Pancreas (tissue), 10 donors: ENCODE data around the gene REG1B. TPM values are rescaled to one million over a fixed set of nuclear protein-coding genes. Genes with fewer than 3 reads are reported as not detected.

ENCODE experiments used
- ATAC-seq, 4 donors: fragments of 200-7000 bp; cut with Tn5 transposase; one replicate each; pipeline versions ENCODE4 v1.8.0 to v1.9.1; 2020; ENCODE audit warnings: mild to moderate bottlenecking in 4 of 4, moderate library complexity in 4 of 4
- DNase-seq, 6 donors: peaks; one replicate each; pipeline ENCODE4 v3.0.0-alpha.2; 2020
- FAIRE-seq: peaks from 2 replicates; lab custom pipeline; 2012; peaks lifted over from hg19 to GRCh38; lab: Jason Lieb, UNC
- H3K27ac ChIP-seq, 4 donors: fragments of 200-600 bp; sonication (generic); 1 replicate in 3 of 4; 2 replicates in 1 of 4; pipeline versions ENCODE4 v1.5.0 to v1.8.0; 2020
- H3K27me3 ChIP-seq, 4 donors: fragments of 200-600 bp; one replicate each; pipeline ENCODE4 v1.8.0; 2021
- H3K36me3 ChIP-seq, 3 donors: fragments of 200-600 bp; sonication (generic) in 1 of 3; one replicate each; pipeline versions ENCODE4 v1.5.0 to v1.8.0; 2020 to 2021
- H3K4me1 ChIP-seq, 3 donors: fragments of 200-600 bp; one replicate each; pipeline ENCODE4 v1.8.0; 2021
- H3K4me3 ChIP-seq, 4 donors: fragments of 200-600 bp; sonication (generic) in 2 of 4; one replicate each; pipeline versions ENCODE4 v1.5.0 to v1.8.0; 2020 to 2021
- H3K9me3 ChIP-seq, 4 donors: fragments of 200-600 bp; one replicate each; pipeline ENCODE4 v1.8.0; 2021
- WGBS, 2 donors: extraction: QIAGEN DNeasy Blood & Tissue Kit; methylation state at CpG; one replicate each; pipeline ENCODE4 v1.1.7; 2013; 5-methylcytosine and 5-hydroxymethylcytosine counted together
- intact Hi-C, 3 donors: fragments of 100-400 bp; cut with DNase I; formaldehyde crosslinking; loops; one replicate each; pipeline versions ENCODE4 v1.11.1 to v1.14.2; 2022
- polyA plus RNA-seq, 2 donors: library from polyadenylated mRNA; stranded (reverse); fragments of 200-250 nt; gene quantifications; one replicate each; pipeline ENCODE4 v1.2.3, GENCODE V29; 2013
- total RNA-seq, 6 donors: library from RNA; stranded (reverse); fragmentation: NEBNext Ultra II Directional in 4 of 6; extraction: Animal tissue kit (Norgen Biotek cat#: 25700) in 4 of 6; gene quantifications; one replicate each; pipeline versions ENCODE4 v1.2.1 to v1.2.4, GENCODE V29; 2021 to 2023
- TF ChIP-seq, protein P1 (sequence below), 4 donors: fragments of 200-600 bp; sonication (generic) in 3 of 4; IDR thresholded peaks; one replicate each; pipeline versions ENCODE4 v1.5.0 to v1.8.0; 2021; ENCODE audit warnings: antibody characterized with exemption in 4 of 4
- donor health status: healthy with polysubstance abuse.
- donor health status: DM: no; HTN: no; CAD: no; lungs with moderate emphysema.
- donor health status: DM: no; HTN: no; CAD: no.
- donor health status: control.
- donor health status: control.
- donor health status: Bipolar disorder and iron deficiency.
- donor health status: DM: yes; HTN: yes; CAD: no.
- donor health status: DM: no; HTN: no; CAD: no.
- donor health status: DM: no; HTN: no; CAD: no.
- donor health status: DM: yes; HTN: yes; CAD: no.

Gene REG1B
- total and polyA plus RNA-seq, 8 donors = 3,724 to 34,839 (median 13,358) TPM

DNA sequence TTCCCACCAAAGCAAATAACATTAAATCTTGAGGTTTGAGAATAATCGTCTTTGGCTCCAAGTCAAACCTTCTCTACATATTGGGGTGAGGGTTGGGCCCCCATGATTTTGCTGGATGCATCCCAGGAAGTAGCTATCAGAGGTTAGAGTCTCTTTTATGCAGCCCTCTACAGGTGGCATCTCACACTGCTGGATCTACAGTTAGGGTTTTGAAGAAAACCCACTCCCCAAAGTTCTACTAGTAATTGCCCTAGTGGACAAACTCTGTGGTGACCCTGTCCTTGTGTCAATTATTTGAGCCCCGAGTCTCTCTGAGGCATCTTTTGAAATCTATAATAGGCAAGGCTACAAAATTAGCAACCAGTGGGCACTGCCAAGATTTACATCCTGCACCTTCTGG lies 17.5 kb upstream of the REG1B start:
- H3K9me3 ChIP-seq = no peaks in the 10 kb centered on the region
- intact Hi-C loops = no loop called here
- TF ChIP-seq, protein P1, sequence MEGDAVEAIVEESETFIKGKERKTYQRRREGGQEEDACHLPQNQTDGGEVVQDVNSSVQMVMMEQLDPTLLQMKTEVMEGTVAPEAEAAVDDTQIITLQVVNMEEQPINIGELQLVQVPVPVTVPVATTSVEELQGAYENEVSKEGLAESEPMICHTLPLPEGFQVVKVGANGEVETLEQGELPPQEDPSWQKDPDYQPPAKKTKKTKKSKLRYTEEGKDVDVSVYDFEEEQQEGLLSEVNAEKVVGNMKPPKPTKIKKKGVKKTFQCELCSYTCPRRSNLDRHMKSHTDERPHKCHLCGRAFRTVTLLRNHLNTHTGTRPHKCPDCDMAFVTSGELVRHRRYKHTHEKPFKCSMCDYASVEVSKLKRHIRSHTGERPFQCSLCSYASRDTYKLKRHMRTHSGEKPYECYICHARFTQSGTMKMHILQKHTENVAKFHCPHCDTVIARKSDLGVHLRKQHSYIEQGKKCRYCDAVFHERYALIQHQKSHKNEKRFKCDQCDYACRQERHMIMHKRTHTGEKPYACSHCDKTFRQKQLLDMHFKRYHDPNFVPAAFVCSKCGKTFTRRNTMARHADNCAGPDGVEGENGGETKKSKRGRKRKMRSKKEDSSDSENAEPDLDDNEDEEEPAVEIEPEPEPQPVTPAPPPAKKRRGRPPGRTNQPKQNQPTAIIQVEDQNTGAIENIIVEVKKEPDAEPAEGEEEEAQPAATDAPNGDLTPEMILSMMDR (IDR thresholded peaks at IDR 0.05) = no peak
- FAIRE-seq = no peak
- no peaks in the 10 kb centered on the region for H3K36me3 ChIP-seq
- peaks cover 4 to 14% (median 5%) of the 10 kb centered on the region in 3 donors for H3K4me1 ChIP-seq
- no peak for DNase-seq
- no peaks in the 10 kb centered on the region for H3K27me3 ChIP-seq
- no peak overlapping the region for H3K27ac ChIP-seq
- WGBS, 2 donors = 92 to 94% methylated on average over 2 of the region's 2 CpGs
- no peak overlapping the region for H3K4me3 ChIP-seq
- ATAC-seq = no peak

DNA sequence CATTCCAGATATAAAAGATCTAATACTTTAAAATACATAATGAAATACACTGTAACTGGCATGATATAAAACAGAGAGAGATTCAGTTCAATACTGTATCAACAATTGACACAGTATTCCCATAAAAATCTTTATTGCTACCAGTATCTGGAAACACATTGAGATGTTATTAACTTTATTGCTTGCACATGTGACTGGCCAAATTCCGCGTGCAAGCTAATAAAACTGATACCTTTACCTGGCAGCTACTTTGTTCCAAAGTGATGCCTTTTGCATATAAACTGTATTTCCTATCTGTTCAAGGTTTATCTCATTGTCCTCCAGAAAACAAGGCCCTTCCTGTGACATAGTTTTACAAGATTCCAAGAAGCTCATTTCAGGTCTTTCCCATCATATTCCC lies 15.4 kb upstream of the REG1B start:
- Histone ChIP-seq H3K4me3 (no peak overlapping the region), H3K36me3 (no peaks in the 10 kb centered on the region), H3K9me3 (no peaks in the 10 kb centered on the region), H3K27me3 (no peaks in the 10 kb centered on the region), H3K4me1 (peaks cover 6 to 14% (median 14%) of the 10 kb centered on the region in 3 donors), H3K27ac (no peak overlapping the region)
- ATAC-seq (no peak), DNase-seq (no peak), FAIRE-seq (no peak)
- 46 to 53% methylated on average over 2 of the region's 2 CpGs for WGBS, 2 donors
- intact Hi-C loops = no loop called here
- TF ChIP-seq, protein P1 (IDR thresholded peaks at IDR 0.05) = no peak

DNA sequence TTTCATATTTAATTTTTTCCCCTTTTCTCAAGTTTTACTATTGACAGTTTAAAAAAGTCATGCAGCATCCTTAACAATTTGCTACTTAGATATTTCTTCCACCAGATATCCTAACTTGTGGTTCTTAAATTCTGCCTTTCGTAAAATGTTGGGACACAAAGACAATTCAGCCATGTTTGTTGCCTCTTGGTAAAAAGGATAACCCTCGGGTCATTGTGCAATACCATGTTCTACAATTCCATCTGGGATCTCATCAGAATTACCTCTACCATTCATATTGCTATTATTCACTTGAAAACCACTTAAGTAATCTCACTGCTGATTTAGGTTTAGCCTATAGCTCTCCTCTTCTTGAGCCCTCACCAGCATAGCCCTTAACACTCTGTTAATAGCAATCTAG lies 13.2 kb upstream of the REG1B start:
- 85 to 95% methylated on average over 2 of the region's 2 CpGs for WGBS, 2 donors
- Histone ChIP-seq H3K4me3 (no peak overlapping the region), H3K27ac (no peak overlapping the region), H3K4me1 (peaks cover 6 to 14% (median 14%) of the 10 kb centered on the region in 3 donors), H3K27me3 (no peaks in the 10 kb centered on the region), H3K9me3 (no peaks in the 10 kb centered on the region), H3K36me3 (no peaks in the 10 kb centered on the region)
- ATAC-seq (no peak), FAIRE-seq (no peak), DNase-seq (no peak)
- intact Hi-C loops = no loop called here
- TF ChIP-seq, protein P1 (IDR thresholded peaks at IDR 0.05) = no peak

DNA sequence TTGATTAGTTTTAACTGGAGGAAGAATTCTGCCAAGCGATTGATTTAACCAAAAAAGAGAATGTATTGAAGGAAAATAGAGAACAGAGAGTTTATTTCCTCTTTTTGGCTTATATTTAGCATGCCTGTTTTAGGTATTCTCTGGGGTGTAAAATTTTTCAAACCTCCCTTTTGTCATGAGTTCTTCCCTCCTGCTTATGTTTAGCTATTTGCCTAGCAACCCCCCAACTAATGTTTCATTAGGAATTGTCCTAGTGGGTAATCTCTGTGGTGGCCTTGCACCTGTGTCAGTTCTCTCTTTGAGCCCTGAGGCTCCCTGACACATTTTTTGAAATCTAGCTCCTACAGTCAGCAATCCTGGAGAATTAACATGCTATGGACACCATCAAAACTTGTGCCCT lies 12.5 kb upstream of the REG1B start:
- no peak for DNase-seq
- TF ChIP-seq, protein P1 (IDR thresholded peaks at IDR 0.05) = no peak
- Histone ChIP-seq H3K27ac (peak overlapping the region in 1 of 4 donors; percentile 3), H3K27me3 (no peaks in the 10 kb centered on the region), H3K4me3 (no peak overlapping the region), H3K9me3 (no peaks in the 10 kb centered on the region), H3K36me3 (no peaks in the 10 kb centered on the region), H3K4me1 (peaks cover 6 to 14% (median 14%) of the 10 kb centered on the region in 3 donors)
- peak in 2 of 4 donors; percentile 35 to 49 for ATAC-seq
- FAIRE-seq = no peak
- intact Hi-C loops = no loop called here
- WGBS, 2 donors = 89 to 92% methylated on average over 1 of the region's 1 CpG

DNA sequence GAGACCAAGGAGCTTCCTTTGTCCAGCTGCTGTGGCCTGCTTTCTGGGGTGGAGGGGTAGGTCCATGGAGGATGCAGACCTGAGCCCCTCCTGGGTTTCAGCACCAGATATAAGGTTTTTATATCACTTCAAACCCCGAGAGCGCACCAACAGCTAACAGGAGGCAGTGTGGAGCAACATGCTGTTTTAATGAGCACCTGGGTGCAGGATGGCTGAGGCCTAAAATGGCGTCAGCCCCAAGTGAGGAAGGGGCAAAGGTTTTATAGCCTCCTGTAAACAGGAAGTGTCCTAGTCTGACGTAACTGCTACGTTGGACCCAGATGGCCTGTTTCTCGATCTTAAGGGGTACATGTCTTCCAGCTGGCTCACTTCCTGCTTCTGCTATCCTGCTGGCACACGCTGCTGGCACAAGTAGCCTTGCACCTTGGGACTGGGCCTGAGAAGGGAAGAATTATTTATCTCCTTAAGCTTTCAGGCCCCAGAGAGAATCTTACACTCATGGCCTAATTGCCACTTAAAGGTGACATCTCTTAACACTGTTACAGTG lies 11.4 kb upstream of the REG1B start:
- DNase-seq (peak in 5 of 6 donors; percentile 41 to 68 (median 58)), ATAC-seq (peak; percentile 64 to 78 (median 76)), FAIRE-seq (no peak)
- TF ChIP-seq, protein P1 (IDR thresholded peaks at IDR 0.05) = no peak
- WGBS, 2 donors = 48 to 56% methylated on average over 7 of the region's 7 CpGs
- Histone ChIP-seq H3K4me1 (peaks cover 6 to 14% (median 14%) of the 10 kb centered on the region in 3 donors), H3K27ac (peak overlapping the region in 3 of 4 donors; percentile 3 to 44 (median 17)), H3K27me3 (no peaks in the 10 kb centered on the region), H3K9me3 (no peaks in the 10 kb centered on the region), H3K4me3 (no peak overlapping the region), H3K36me3 (no peaks in the 10 kb centered on the region)
- intact Hi-C loops = no loop called here
